Loucy (cell line): ENCODE data around the gene AKAIN1.

Experiments used
- H2AFZ ChIP-seq: fragments of 200-600 bp; sonication (generic); 2 replicates; pipeline ENCODE4 v1.6.0; 2016; ENCODE audit warnings: antibody characterized with exemption, mild to moderate bottlenecking, low read length, moderate library complexity
- H3F3A ChIP-seq: fragments of 200-600 bp; 2 replicates; pipeline ENCODE4 v1.6.0; 2016; ENCODE audit warnings: antibody characterized with exemption, low read depth, mild to moderate bottlenecking
- H3K27me3 ChIP-seq: fragments of 200-600 bp; sonication (generic); 2 replicates; pipeline ENCODE4 v1.6.1; 2014; ENCODE audit warnings: low read length, mild to moderate bottlenecking; ENCODE audit not compliant: insufficient read depth, poor library complexity, severe bottlenecking
- H3K36me3 ChIP-seq: fragments of 200-600 bp; sonication (generic); 2 replicates; pipeline ENCODE4 v1.6.1; 2016; ENCODE audit warnings: low read length; ENCODE audit not compliant: insufficient read depth
- H3K4me1 ChIP-seq: fragments of 200-600 bp; sonication (generic); 2 replicates; pipeline ENCODE4 v1.5.1; 2014; ENCODE audit warnings: low read length, mild to moderate bottlenecking; ENCODE audit not compliant: insufficient read depth, poor library complexity, severe bottlenecking
- H3K4me2 ChIP-seq: fragments of 200-600 bp; sonication (generic); 2 replicates; pipeline ENCODE4 v1.6.0; 2014; ENCODE audit warnings: antibody characterized with exemption, low read length, low read depth, mild to moderate bottlenecking; ENCODE audit not compliant: poor library complexity, severe bottlenecking
- H3K4me3 ChIP-seq: fragments of 200-600 bp; sonication (generic); 2 replicates; pipeline ENCODE4 v1.5.1; 2014; ENCODE audit warnings: low read length, mild to moderate bottlenecking, mixed read lengths; ENCODE audit not compliant: poor library complexity, severe bottlenecking
- H3K79me2 ChIP-seq: fragments of 200-600 bp; sonication (generic); 2 replicates; pipeline ENCODE4 v1.6.1; 2014; ENCODE audit warnings: low read length; ENCODE audit not compliant: insufficient read depth
- H3K9ac ChIP-seq: fragments of 200-600 bp; sonication (generic); 2 replicates; pipeline ENCODE4 v1.6.0; 2014; ENCODE audit warnings: mild to moderate bottlenecking, low read depth, low read length, moderate library complexity; ENCODE audit not compliant: poor library complexity, severe bottlenecking
- H3K9me2 ChIP-seq: fragments of 200-600 bp; sonication (generic); replicated peaks from 2 replicates; pipeline ENCODE4 v1.6.1; 2016; ENCODE audit warnings: low read depth, low read length, mixed read lengths
- H3K9me3 ChIP-seq: fragments of 200-600 bp; sonication (generic); 2 replicates; pipeline ENCODE4 v1.6.1; 2014; ENCODE audit warnings: mild to moderate bottlenecking, antibody characterized with exemption, low read length, low read depth; ENCODE audit not compliant: insufficient read depth
- H4K20me1 ChIP-seq: fragments of 200-600 bp; sonication (generic); 2 replicates; pipeline ENCODE4 v1.6.0; 2014; ENCODE audit warnings: antibody characterized with exemption, low read length, mild to moderate bottlenecking; ENCODE audit not compliant: insufficient read depth, poor library complexity, severe bottlenecking
- EZH2phosphoT487 ChIP-seq: fragments of 200-600 bp; IDR thresholded peaks from 2 replicates; pipeline ENCODE4 v1.6.1; 2018; ENCODE audit warnings: antibody characterized with exemption, mild to moderate bottlenecking, moderate library complexity, borderline replicate concordance
- TF ChIP-seq, protein P1 (sequence below): fragments of 200-600 bp; sonication (generic); conservative IDR thresholded peaks from 2 replicates; pipeline ENCODE4 v1.5.1; 2014; ENCODE audit warnings: mild to moderate bottlenecking, antibody characterized with exemption, low read length

Gene AKAIN1

DNA sequence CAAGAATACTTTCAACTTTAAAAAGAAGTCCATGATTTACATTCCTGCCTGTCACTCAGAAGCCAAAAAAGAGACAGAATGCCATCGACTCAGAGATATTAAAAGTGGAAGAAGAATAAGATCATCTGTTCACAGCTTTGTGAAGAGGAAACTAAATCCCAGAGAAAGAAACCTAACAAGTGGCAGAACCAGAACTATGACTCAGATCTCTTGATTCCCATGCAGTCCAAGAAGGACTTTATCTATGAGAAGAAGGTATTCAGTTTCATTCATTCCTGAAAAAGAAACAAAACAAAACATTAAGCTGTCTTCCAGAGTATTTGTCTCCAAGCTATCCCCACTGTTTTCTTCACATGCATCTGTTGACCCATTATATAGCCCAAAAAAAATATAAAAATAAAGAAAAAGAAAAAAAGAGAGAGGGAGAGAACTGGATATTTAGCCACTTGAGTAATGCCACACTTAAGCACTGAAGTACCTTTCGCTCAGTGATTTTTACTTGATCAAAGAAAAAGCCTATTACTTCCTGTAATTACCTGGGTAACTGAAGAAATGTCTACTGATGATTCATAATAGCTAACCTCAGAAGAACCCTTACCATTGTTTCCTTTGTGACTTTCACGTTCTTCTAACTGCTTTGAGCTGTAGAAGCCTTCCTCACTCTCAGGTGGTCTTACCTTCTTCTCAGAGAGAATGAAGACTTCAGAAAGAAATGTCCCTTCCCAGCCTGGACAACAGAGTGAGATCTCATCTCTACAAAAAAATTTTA, 17.7 kb upstream of the AKAIN1 start:
- Histone ChIP-seq H3K4me3 (no peak overlapping the region), H2AFZ (no peak overlapping the region), H3K4me1 (no peaks in the 10 kb centered on the region), H3K9ac (no peak overlapping the region), H3K4me2 (no peak overlapping the region), H3F3A (no peaks in the 10 kb centered on the region), H3K9me3 (0 out of 2 replicates have a peak, but pooled peaks cover 2% of the 10 kb centered on the region), H3K27me3 (no peaks in the 10 kb centered on the region), H3K9me2 (no peaks in the 10 kb centered on the region), H3K79me2 (no peaks in the 10 kb centered on the region), H4K20me1 (no peaks in the 10 kb centered on the region), H3K36me3 (no peaks in the 10 kb centered on the region)
- TF ChIP-seq, protein P1, sequence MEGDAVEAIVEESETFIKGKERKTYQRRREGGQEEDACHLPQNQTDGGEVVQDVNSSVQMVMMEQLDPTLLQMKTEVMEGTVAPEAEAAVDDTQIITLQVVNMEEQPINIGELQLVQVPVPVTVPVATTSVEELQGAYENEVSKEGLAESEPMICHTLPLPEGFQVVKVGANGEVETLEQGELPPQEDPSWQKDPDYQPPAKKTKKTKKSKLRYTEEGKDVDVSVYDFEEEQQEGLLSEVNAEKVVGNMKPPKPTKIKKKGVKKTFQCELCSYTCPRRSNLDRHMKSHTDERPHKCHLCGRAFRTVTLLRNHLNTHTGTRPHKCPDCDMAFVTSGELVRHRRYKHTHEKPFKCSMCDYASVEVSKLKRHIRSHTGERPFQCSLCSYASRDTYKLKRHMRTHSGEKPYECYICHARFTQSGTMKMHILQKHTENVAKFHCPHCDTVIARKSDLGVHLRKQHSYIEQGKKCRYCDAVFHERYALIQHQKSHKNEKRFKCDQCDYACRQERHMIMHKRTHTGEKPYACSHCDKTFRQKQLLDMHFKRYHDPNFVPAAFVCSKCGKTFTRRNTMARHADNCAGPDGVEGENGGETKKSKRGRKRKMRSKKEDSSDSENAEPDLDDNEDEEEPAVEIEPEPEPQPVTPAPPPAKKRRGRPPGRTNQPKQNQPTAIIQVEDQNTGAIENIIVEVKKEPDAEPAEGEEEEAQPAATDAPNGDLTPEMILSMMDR = no peak
- no peak for TF ChIP-seq EZH2phosphoT487

DNA sequence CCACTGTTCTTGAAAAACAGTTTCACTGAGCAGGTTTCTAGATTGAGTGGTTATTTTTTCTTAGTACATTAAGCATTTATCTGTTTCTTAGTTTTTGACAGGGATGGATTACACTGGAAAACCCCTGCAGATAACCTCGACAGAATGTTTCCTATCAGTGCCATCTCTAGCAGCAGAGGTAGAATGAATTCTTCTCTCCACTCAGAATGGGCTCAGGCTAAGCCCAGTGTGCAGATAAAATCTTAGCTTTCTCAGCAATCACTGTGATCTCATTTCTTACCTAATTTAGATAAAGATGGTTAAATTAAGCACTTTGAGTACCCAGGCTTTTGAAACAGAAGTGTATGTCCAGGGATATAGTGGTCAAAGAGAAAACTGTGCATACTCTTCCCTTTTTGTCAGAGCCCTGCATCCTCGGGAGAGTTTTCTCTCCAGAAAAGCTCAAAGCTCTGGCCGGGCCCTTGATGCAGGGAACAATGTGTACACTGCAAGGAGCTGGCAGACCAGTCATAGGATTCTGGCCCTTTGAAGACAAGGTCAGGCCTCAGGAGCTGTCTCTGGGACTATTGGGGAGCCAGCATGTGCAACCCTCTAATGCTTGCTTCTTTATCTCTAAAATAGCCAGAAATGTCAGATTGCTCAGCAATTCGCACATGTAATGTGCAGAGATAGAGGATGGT, 10.6 kb upstream of the AKAIN1 start:
- Histone ChIP-seq H3K4me2 (no peak overlapping the region), H3K27me3 (no peaks in the 10 kb centered on the region), H3K4me1 (no peaks in the 10 kb centered on the region), H3K79me2 (no peaks in the 10 kb centered on the region), H3K9me2 (no peaks in the 10 kb centered on the region), H4K20me1 (no peaks in the 10 kb centered on the region), H3K9me3 (no peaks in the 10 kb centered on the region), H2AFZ (no peak overlapping the region), H3K4me3 (no peak overlapping the region), H3K36me3 (no peaks in the 10 kb centered on the region), H3K9ac (no peak overlapping the region), H3F3A (no peaks in the 10 kb centered on the region)
- TF ChIP-seq EZH2phosphoT487 = no peak
- TF ChIP-seq, protein P1 = no peak

DNA sequence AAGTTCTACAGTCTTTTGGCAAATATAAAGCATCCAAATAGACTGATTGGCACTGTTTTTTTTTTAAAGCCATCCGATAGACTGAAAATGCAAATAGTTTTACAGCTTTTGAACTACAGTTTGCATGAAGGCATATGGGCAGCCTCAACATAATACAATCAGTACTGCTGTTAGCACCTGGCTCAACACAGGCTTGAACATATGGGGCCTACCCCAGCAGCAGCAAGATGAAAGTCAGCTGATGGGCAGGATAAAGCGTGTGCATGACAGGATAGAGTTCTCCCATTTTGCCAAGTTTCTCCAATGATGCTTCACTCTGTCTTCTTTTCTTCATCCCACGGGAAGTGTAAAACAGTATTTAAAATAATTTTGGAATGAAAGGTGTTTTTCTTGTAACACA, 1.3 kb upstream of the AKAIN1 start:
- H3K4me1 ChIP-seq = no peaks in the 10 kb centered on the region
- no peak overlapping the region for H3K4me3 ChIP-seq
- no peak overlapping the region for H3K9ac ChIP-seq
- no peaks in the 10 kb centered on the region for H3K79me2 ChIP-seq
- H3K27me3 ChIP-seq = no peaks in the 10 kb centered on the region
- no peaks in the 10 kb centered on the region for H4K20me1 ChIP-seq
- no peak overlapping the region for H3K4me2 ChIP-seq
- H2AFZ ChIP-seq = no peak overlapping the region
- no peaks in the 10 kb centered on the region for H3F3A ChIP-seq
- no peaks in the 10 kb centered on the region for H3K36me3 ChIP-seq
- TF ChIP-seq, protein P1 = no peak
- no peak for TF ChIP-seq EZH2phosphoT487
- H3K9me3 ChIP-seq = no peaks in the 10 kb centered on the region; the same call in 1 of the 2 replicates
- no peaks in the 10 kb centered on the region for H3K9me2 ChIP-seq
